Hepatocyte (in vitro differentiated cells): ENCODE measurements around the gene SMIM1. TPM values are rescaled to one million over a fixed set of nuclear protein-coding genes. Genes with fewer than 3 reads are reported as not detected.
"Not testable (repeated sequence)": the region's sequence is repeated elsewhere in the genome, so short reads cannot be mapped to it uniquely, and the experiment has no call there.

Experiments
- DNase-seq: peaks from one replicate; pipeline ENCODE4 v3.0.0-alpha.2; 2016; ENCODE audit warnings: low spot score
- H2AFZ ChIP-seq: fragments of 200-600 bp; sonication (generic); 2 replicates; pipeline ENCODE4 v1.6.0; 2016; ENCODE audit warnings: antibody characterized with exemption, mild to moderate bottlenecking
- H3K27ac ChIP-seq: fragments of 200-600 bp; sonication (generic); 2 replicates; pipeline ENCODE4 v1.5.1; 2016; ENCODE audit warnings: mild to moderate bottlenecking
- H3K27me3 ChIP-seq: fragments of 200-600 bp; sonication (generic); 2 replicates; pipeline ENCODE4 v1.6.1; 2016
- H3K36me3 ChIP-seq: fragments of 200-600 bp; sonication (generic); replicated peaks from 2 replicates; pipeline ENCODE4 v1.5.1; 2016; ENCODE audit warnings: low read depth; ENCODE audit not compliant: insufficient read depth
- H3K4me1 ChIP-seq: fragments of 200-600 bp; sonication (generic); 2 replicates; pipeline ENCODE4 v1.5.1; 2016; ENCODE audit warnings: mild to moderate bottlenecking, moderate library complexity; ENCODE audit not compliant: insufficient read depth
- H3K4me2 ChIP-seq: fragments of 200-600 bp; sonication (generic); 2 replicates; pipeline ENCODE4 v1.6.0; 2016
- H3K4me3 ChIP-seq: fragments of 200-600 bp; sonication (generic); 2 replicates; pipeline ENCODE4 v1.5.1; 2016; ENCODE audit warnings: mild to moderate bottlenecking
- H3K79me2 ChIP-seq: fragments of 200-600 bp; sonication (generic); 2 replicates; pipeline ENCODE4 v1.6.0; 2017; ENCODE audit warnings: mild to moderate bottlenecking
- H3K9me2 ChIP-seq: fragments of 200-600 bp; sonication (generic); replicated peaks from 2 replicates; pipeline ENCODE4 v1.6.0; 2017; ENCODE audit warnings: mild to moderate bottlenecking; ENCODE audit not compliant: insufficient read depth
- H3K9me3 ChIP-seq: fragments of 200-600 bp; sonication (generic); 2 replicates; pipeline ENCODE4 v1.5.1; 2016; ENCODE audit warnings: low read depth, mild to moderate bottlenecking
- H4K20me1 ChIP-seq: fragments of 200-600 bp; sonication (generic); 2 replicates; pipeline ENCODE4 v1.6.0; 2016; ENCODE audit warnings: mild to moderate bottlenecking; ENCODE audit not compliant: insufficient read depth, poor library complexity, severe bottlenecking
- CTCF ChIP-seq: fragments of 200-600 bp; sonication (generic); IDR thresholded peaks from 2 replicates; pipeline ENCODE4 v1.5.1; 2016; ENCODE audit warnings: antibody characterized with exemption, mild to moderate bottlenecking; ENCODE audit not compliant: poor library complexity
- EZH2 ChIP-seq: fragments of 200-600 bp; sonication (generic); IDR thresholded peaks from 2 replicates; pipeline ENCODE4 v1.6.1; 2016; ENCODE audit warnings: antibody characterized with exemption, mild to moderate bottlenecking, borderline replicate concordance
- EZH2phosphoT487 ChIP-seq: fragments of 200-600 bp; sonication (generic); IDR thresholded peaks from one replicate; pipeline ENCODE4 v1.6.1; 2018; ENCODE audit warnings: antibody characterized with exemption, mild to moderate bottlenecking, low read depth, moderate library complexity; ENCODE audit not compliant: unreplicated experiment, severe bottlenecking
- WGBS: methylation state at CpG from one replicate; pipeline ENCODE4 v1.1.6; 2016; ENCODE audit warnings: low lambda C conversion rate; ENCODE audit errors: missing lambda C conversion rate; 5-methylcytosine and 5-hydroxymethylcytosine counted together
- polyA plus RNA-seq: library from polyadenylated mRNA; unstranded; fragments of >200 nt; fragmentation: Nextera tagmentation; extraction: Ambion mirVana; gene quantifications from 2 replicates; pipeline ENCODE4 v1.2.1, GENCODE V29; 2016
- total RNA-seq: library from RNA; depleted of rRNA; stranded (reverse); fragments of >200 nt; gene quantifications from 2 replicates; pipeline ENCODE4 v1.2.3, GENCODE V29; 2014

Gene SMIM1
- total and polyA plus RNA-seq, 2 experiments from 2014 or later: 21.0 to 118 TPM

GRCh38 chr1:3803905-3804626 is 31.5 kb downstream of the SMIM1 start:
- H3K4me2 ChIP-seq: no peak overlapping the region

GRCh38 chr1:3804627-3804944 is 32.0 kb downstream of the SMIM1 start:
- not testable (repeated sequence) for H3K4me3 ChIP-seq, H3K79me2 ChIP-seq, H3K4me1 ChIP-seq, H3K4me2 ChIP-seq, H3K36me3 ChIP-seq, H3K27ac ChIP-seq, H3K27me3 ChIP-seq, H3K9me3 ChIP-seq, H3K9me2 ChIP-seq, DNase-seq, H2AFZ ChIP-seq, H4K20me1 ChIP-seq
- 83% methylated on average over 7 of the region's 7 CpGs for WGBS

More at GRCh38 chr1:3803905-3804626, 31.5 kb downstream of the SMIM1 start:
- WGBS: 83% methylated on average over 19 of the region's 19 CpGs
- Histone ChIP-seq H3K9me3 (no peaks in the 10 kb centered on the region), H3K4me3 (no peak overlapping the region), H3K27ac (no peak overlapping the region), H3K27me3 (no peaks in the 10 kb centered on the region), H2AFZ (no peak overlapping the region), H3K4me1 (no peaks in the 10 kb centered on the region), H3K9me2 (no peaks in the 10 kb centered on the region), H3K79me2 (no peaks in the 10 kb centered on the region), H3K36me3 (no peaks in the 10 kb centered on the region), H4K20me1 (no peaks in the 10 kb centered on the region)
- TF ChIP-seq EZH2phosphoT487: no peak
- TF ChIP-seq CTCF: no peak
- no peak for TF ChIP-seq EZH2
- DNase-seq: no peak

- no peak overlapping the region for H3K27ac ChIP-seq
- no peaks in the 10 kb centered on the region for H3K36me3 ChIP-seq
- TF ChIP-seq CTCF (no peak), EZH2phosphoT487 (no peak), EZH2 (no peak)
- H3K9me2 ChIP-seq: no peaks in the 10 kb centered on the region
- no peaks in the 10 kb centered on the region for H3K79me2 ChIP-seq
- no peaks in the 10 kb centered on the region for H3K27me3 ChIP-seq
- 88% methylated on average over 11 of the region's 11 CpGs for WGBS
- no peak overlapping the region for H3K4me3 ChIP-seq
- H2AFZ ChIP-seq: no peak overlapping the region
- H3K9me3 ChIP-seq: no peaks in the 10 kb centered on the region
- DNase-seq: no peak
- no peak overlapping the region for H3K4me2 ChIP-seq
- H4K20me1 ChIP-seq: no peaks in the 10 kb centered on the region
- H3K4me1 ChIP-seq: no peaks in the 10 kb centered on the region
These were observed 32.5 kb downstream of the SMIM1 start for GRCh38 chr1:3805038-3805437.

GRCh38 chr1:3807769-3808168 is 35.2 kb downstream of the SMIM1 start:
- Histone ChIP-seq H3K4me3 (no peak overlapping the region), H3K27me3 (no peaks in the 10 kb centered on the region), H4K20me1 (no peaks in the 10 kb centered on the region), H3K36me3 (no peaks in the 10 kb centered on the region), H3K9me3 (no peaks in the 10 kb centered on the region), H3K4me2 (no peak overlapping the region), H3K27ac (no peak overlapping the region), H3K79me2 (no peaks in the 10 kb centered on the region), H3K4me1 (no peaks in the 10 kb centered on the region), H2AFZ (no peak overlapping the region), H3K9me2 (no peaks in the 10 kb centered on the region)
- DNase-seq: no peak
- TF ChIP-seq EZH2phosphoT487 (no peak), CTCF (no peak), EZH2 (no peak)
- WGBS: 61% methylated on average over 5 of the region's 5 CpGs
